A549 treated with CpdA at 1 μM for 4 hours (cell line): Measurements from ENCODE around the gene MADCAM1. TPM values are rescaled to one million over a fixed set of nuclear protein-coding genes. Genes with fewer than 3 reads are reported as not detected.

Source experiments
- total RNA-seq: library from RNA; stranded (reverse); fragments of 200-300 nt; extraction: Qiagen RNA extraction; gene quantifications from 5 replicates; pipeline ENCODE4 v1.2.3, GENCODE V29; 2022; ENCODE audit warnings: low read depth

Gene MADCAM1
- total RNA-seq, result 0.28 to 0.46 TPM (median 0.35 TPM) in 4 of 5 replicates, not detected in the other

GRCh38 chr19:496112-496665, at the start of gene MADCAM1:
Gene MADCAM1, plus strand, starts transcription at chr19:496486. Its CDS starts 14 bp downstream, at chr19:496500.

GRCh38 chr19:460877-461720, 35.2 kb upstream of the MADCAM1 start, which contains the start of gene SHC2:
Gene SHC2, minus strand, starts transcription at chr19:461033. Its CDS starts 37 bp downstream, at chr19:460996.

GRCh38 chr19:507286-508203, 11.3 kb downstream of the MADCAM1 start, which contains the start of gene TPGS1:
Gene TPGS1, plus strand, starts transcription at chr19:507497. Its CDS starts 10 bp downstream, at chr19:507507.

GRCh38 chr19:531753-532560, 35.7 kb downstream of the MADCAM1 start, which contains the start of gene CDC34:
Gene CDC34, plus strand, starts transcription at chr19:531760. Its CDS starts 172 bp downstream, at chr19:531932.

GRCh38 chr19:543910-544608, 47.8 kb downstream of the MADCAM1 start, which contains the start of gene GZMM:
Gene GZMM, plus strand, starts transcription at chr19:544053. Its CDS starts 19 bp downstream, at chr19:544072.

Other genes starting within 250 kb of the MADCAM1 start
- 75.3 to 116 TPM (median 112 TPM) in 5 replicates for gene PLPP2, start 205.1 kb upstream of the MADCAM1 start, total RNA-seq
- gene MIER2, start 151.7 kb upstream of the MADCAM1 start, total RNA-seq, result 14.4 to 22.9 TPM (median 18.8 TPM) in 5 replicates
- 0.24 to 0.59 TPM (median 0.53 TPM) in 5 replicates for gene C2CD4C, start 87.3 kb upstream of the MADCAM1 start, total RNA-seq
- 0.71 to 1.3 TPM (median 0.85 TPM) in 5 replicates for gene SHC2, start 35.5 kb upstream of the MADCAM1 start, total RNA-seq
- gene TPGS1, start 11.0 kb downstream of the MADCAM1 start, total RNA-seq, result 11.5 to 18.7 TPM (median 16.6 TPM) in 5 replicates
- 63.8 to 108 TPM (median 105 TPM) in 5 replicates for gene CDC34, start 35.3 kb downstream of the MADCAM1 start, total RNA-seq
- gene GZMM, start 47.6 kb downstream of the MADCAM1 start, total RNA-seq, result 0.46 to 0.57 TPM (median 0.47 TPM) in 4 of 5 replicates, not detected in the other
- 654 to 745 TPM (median 712 TPM) in 5 replicates for gene BSG, start 76.1 kb downstream of the MADCAM1 start, total RNA-seq
- 28.0 to 41.1 TPM (median 39.0 TPM) in 5 replicates for gene HCN2, start 93.4 kb downstream of the MADCAM1 start, total RNA-seq
- 79.8 to 102 TPM (median 97.1 TPM) in 5 replicates for gene POLRMT, start 137.1 kb downstream of the MADCAM1 start, total RNA-seq
- gene FGF22, start 143.4 kb downstream of the MADCAM1 start, total RNA-seq, result 0.58 to 1.1 TPM (median 0.88 TPM) in 5 replicates
- gene RNF126, start 166.7 kb downstream of the MADCAM1 start, total RNA-seq, result 54.9 to 71.5 TPM (median 67.0 TPM) in 5 replicates
- gene FSTL3, start 179.9 kb downstream of the MADCAM1 start, total RNA-seq, result 118 to 154 TPM (median 135 TPM) in 5 replicates
- gene PRSS57, start 199.0 kb downstream of the MADCAM1 start, total RNA-seq, result 0.13 TPM in 1 of 5 replicates, not detected in the others
- gene PALM, start 212.4 kb downstream of the MADCAM1 start, total RNA-seq, result 10.0 to 17.7 TPM (median 15.2 TPM) in 5 replicates